Thoracic aorta (tissue), 2 donors: ENCODE measurements around the gene ST3GAL6. TPM values are rescaled to one million over a fixed set of nuclear protein-coding genes. Genes with fewer than 3 reads are reported as not detected.

Source experiments
- ATAC-seq: fragments of 150-250 bp; one replicate; pipeline ENCODE4 v1.8.0; 2017; ENCODE audit warnings: low read depth; ENCODE audit not compliant: insufficient number of reproducible peaks, low FRiP score
- DNase-seq: peaks from one replicate; pipeline ENCODE4 v3.0.0-alpha.2; 2020; ENCODE audit warnings: low spot score
- H3K27ac ChIP-seq, 2 donors: fragments of 200-600 bp; sonication (generic); 1 replicate in 1 of 2; 2 replicates in 1 of 2; pipeline ENCODE4 v1.5.1; 2016; ENCODE audit warnings: mild to moderate bottlenecking in 2 of 2, moderate library complexity in 2 of 2
- H3K27me3 ChIP-seq: fragments of 200-600 bp; sonication (generic); replicated peaks from 2 replicates; pipeline ENCODE4 v1.6.0; 2016; ENCODE audit warnings: mild to moderate bottlenecking; ENCODE audit not compliant: insufficient read depth
- H3K36me3 ChIP-seq: fragments of 200-600 bp; sonication (generic); one replicate; pipeline ENCODE4 v1.5.1; 2016
- H3K4me1 ChIP-seq, 2 donors: fragments of 200-600 bp; sonication (generic); 1 replicate in 1 of 2; 2 replicates in 1 of 2; pipeline versions ENCODE4 v1.5.1 to v1.6.0; 2016; ENCODE audit warnings: low read depth in 2 of 2, mild to moderate bottlenecking in 1 of 2; ENCODE audit not compliant: control insufficient read depth in 1 of 2
- H3K4me3 ChIP-seq: fragments of 200-600 bp; sonication (generic); 2 replicates; pipeline ENCODE4 v1.5.1; 2016; ENCODE audit warnings: mild to moderate bottlenecking
- H3K9me3 ChIP-seq: fragments of 200-600 bp; sonication (generic); 2 replicates; pipeline ENCODE4 v1.5.1; 2016
- total RNA-seq, 2 donors: library from RNA; depleted of rRNA; stranded (reverse); fragments of >200 nt; gene quantifications; one replicate each; pipeline versions ENCODE4 v1.1.0 to v1.2.3, GENCODE V29; 2016
- TF ChIP-seq, protein P1 (sequence below): fragments of 200-600 bp; sonication (generic); IDR thresholded peaks from one replicate; pipeline ENCODE4 v1.5.1; 2019; ENCODE audit warnings: antibody characterized with exemption

ST3GAL6 gene
- total RNA-seq, 2 donors from 2014 or later, result 12.0 to 16.9 TPM

DNA sequence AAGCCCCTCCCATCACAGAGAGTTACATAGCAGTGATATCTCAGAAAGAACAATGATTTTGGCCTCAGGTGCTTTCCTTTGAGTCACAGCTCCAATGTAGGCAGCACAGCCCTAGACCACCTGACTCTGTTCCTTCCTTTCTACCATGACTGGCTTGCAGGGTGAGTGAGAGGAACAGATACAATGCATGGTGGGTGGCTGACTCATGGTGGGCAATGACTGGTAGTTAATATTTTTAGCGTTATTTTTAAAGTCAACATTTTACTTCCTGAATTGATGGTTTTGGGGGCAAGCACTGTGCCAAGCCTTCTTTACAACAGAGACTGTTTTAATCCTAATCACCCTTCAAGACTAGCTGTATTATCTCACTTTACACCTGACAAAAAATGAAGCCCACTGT lies 32.8 kb upstream of the ST3GAL6 start:
- no peak for ATAC-seq
- DNase-seq, result no peak
- Histone ChIP-seq H3K4me1 (peaks cover 13 to 18% of the 10 kb centered on the region in 2 donors), H3K27me3 (no peaks in the 10 kb centered on the region), H3K27ac (no peak overlapping the region), H3K4me3 (no peak overlapping the region), H3K36me3 (no peaks in the 10 kb centered on the region), H3K9me3 (no peaks in the 10 kb centered on the region)
- TF ChIP-seq, protein P1, sequence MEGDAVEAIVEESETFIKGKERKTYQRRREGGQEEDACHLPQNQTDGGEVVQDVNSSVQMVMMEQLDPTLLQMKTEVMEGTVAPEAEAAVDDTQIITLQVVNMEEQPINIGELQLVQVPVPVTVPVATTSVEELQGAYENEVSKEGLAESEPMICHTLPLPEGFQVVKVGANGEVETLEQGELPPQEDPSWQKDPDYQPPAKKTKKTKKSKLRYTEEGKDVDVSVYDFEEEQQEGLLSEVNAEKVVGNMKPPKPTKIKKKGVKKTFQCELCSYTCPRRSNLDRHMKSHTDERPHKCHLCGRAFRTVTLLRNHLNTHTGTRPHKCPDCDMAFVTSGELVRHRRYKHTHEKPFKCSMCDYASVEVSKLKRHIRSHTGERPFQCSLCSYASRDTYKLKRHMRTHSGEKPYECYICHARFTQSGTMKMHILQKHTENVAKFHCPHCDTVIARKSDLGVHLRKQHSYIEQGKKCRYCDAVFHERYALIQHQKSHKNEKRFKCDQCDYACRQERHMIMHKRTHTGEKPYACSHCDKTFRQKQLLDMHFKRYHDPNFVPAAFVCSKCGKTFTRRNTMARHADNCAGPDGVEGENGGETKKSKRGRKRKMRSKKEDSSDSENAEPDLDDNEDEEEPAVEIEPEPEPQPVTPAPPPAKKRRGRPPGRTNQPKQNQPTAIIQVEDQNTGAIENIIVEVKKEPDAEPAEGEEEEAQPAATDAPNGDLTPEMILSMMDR, result no peak

DNA sequence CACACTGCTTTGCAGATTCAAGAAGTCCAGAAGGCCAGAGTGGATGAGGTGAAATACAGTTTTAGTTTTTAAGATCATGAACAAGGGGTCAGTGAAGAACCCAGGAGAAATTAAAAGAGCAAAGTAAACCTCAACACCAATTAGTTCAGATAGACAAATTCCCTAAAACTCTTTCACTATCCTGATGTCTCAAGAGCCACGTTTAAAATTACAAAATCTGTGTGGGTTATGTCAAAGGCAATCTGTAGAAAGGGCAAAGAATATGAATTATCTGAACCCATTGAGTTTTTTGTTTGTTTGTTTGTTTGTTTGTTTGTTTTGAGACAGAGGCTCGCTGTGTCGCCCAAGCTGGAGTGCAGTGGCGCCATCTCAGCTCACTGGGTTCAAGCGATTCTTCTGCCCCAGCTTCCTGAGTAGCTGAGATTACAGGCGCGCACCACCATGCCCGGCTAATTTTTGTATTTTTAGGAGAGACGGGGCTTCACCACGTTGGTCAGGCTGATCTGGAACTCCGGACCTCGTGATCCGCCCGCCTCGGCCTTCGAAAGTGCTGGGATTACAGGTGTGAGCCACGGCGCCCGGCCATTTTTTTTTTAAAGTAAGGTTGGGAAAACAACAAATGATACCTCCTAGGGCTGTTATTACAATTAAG lies 32.1 kb upstream of the ST3GAL6 start:
- Histone ChIP-seq H3K4me1 (peaks cover 13 to 19% of the 10 kb centered on the region in 2 donors), H3K36me3 (no peaks in the 10 kb centered on the region), H3K9me3 (no peaks in the 10 kb centered on the region), H3K4me3 (no peak overlapping the region), H3K27ac (no peak overlapping the region), H3K27me3 (no peaks in the 10 kb centered on the region)
- TF ChIP-seq, protein P1, result no peak
- DNase-seq, result no peak
- ATAC-seq, result no peak

DNA sequence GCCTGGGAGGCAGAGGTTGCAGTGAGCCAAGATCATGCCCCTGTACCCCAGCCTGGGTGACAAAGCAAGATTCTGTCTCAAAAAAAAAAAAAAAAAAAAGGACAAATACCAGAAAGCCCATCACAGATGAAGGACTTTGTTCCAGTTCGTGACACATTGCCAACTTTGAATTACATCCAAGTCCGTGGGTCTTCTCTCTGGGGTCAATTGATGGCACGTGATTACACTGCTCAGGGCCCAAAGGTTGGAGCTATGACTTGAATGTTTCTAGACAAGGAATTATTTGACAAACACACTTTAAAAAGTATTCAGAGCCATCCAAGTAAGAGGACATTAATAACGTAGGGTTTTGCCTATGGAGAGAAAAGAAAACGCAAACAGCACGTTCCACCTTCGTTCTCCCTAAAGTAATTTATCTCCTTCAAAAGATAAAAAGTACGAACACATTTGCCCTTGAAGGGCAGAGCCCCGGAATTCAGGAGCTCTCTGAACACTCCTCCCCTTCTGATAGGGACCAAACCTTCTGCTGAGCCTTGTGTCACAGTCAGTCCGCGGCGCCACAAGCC lies 31.3 kb upstream of the ST3GAL6 start:
- Histone ChIP-seq H3K4me3 (peak overlapping the region; percentile 98), H3K27ac (peak overlapping the region; percentile 72 to 91), H3K36me3 (no peaks in the 10 kb centered on the region), H3K4me1 (peaks cover 13 to 19% of the 10 kb centered on the region in 2 donors), H3K9me3 (no peaks in the 10 kb centered on the region), H3K27me3 (no peaks in the 10 kb centered on the region)
- DNase-seq (no peak), ATAC-seq (no peak)
- TF ChIP-seq, protein P1, result no peak

DNA sequence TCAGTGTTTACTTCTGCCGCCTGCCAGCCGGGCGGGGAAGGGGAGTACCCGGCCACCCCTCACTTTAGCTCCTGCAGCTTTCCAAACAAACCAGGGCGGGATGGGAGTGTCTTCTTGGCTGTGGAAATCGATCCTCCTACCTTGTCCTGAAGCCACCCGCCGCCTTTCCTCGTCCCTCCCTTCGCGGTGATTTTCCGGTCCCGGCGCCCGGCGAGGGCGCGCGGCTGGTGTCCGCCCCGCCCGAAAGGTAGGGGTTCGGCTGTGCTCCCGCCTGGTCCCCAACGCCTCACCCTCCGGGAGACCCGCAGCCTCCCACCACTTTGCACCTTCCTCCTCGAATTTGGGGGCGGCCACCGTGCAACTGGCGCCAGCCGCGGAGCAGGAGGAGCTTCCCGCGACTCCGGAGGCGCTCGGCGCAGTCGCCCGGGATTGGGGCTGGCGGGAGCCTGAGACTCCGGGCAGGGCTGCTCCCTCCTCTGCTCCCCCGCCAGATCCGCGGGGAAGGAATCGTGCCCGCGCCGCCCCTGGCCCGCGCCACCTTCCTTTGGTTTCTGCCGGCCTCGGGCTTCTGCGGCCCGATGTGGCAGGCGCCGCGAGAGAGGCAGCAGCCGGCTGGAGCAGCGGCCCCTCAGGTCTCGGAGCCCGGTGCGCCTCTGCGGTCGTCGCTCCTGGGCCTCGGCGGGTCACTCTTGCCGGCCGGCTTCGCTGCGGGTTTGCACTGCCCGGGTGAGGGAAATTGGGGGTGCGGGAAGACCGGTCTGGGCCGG lies 30.7 kb upstream of the ST3GAL6 start:
- H3K27me3 ChIP-seq, result no peaks in the 10 kb centered on the region
- H3K9me3 ChIP-seq, result no peaks in the 10 kb centered on the region
- no peaks in the 10 kb centered on the region for H3K36me3 ChIP-seq
- H3K4me1 ChIP-seq, result peaks cover 13 to 19% of the 10 kb centered on the region in 2 donors
- ATAC-seq, result peak; percentile 23
- peak overlapping the region; percentile 72 to 91 for H3K27ac ChIP-seq
- peak overlapping the region; percentile 98 for H3K4me3 ChIP-seq
- TF ChIP-seq, protein P1, result no peak
- DNase-seq, result no peak
